ENCODE data around the gene IFRD1.
"Not testable (repeated sequence)": the region's sequence is repeated elsewhere in the genome, so short reads cannot be mapped to it uniquely, and the experiment has no call there.

The IFRD1 gene

DNA sequence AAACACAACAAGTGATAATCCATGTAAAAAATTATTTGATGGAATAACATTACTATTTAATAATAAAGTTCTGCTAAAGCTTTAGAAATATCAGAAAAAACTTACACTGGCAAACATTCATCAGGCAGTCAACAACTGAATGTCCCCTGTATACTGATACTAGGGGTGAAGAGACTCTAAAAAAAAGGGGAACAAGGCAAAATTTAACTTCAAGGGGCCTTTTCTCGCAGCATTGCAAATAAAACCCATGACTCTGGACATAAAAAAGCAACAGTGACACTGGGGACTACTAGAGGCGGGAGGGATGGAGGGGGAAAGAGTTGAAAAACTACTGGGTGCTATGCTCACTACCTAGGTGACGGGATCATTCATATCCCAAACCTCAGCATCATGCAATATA, 5.8 kb upstream of the IFRD1 start:
- DNase-seq: no peak

DNA sequence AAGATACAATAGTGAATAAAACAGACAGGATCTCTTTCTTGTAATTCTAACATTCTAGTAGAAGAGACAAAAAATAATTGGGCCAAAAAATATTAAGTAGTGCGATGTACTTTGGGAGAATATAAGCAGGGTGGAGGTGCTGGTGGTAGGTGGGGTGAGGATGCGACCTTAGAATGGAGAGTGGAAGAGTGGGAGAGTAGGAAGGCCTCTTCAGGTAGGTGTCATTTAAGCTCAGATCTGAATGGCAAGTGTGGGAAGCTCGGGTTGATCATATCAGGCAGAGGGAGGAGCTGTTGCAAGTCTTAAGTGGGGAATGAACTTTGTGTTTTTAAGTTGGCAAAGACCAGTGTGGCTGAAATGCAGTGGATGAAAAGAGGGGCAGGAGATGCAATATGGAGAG, 3.8 kb upstream of the IFRD1 start:
- DNase-seq: no peak

DNA sequence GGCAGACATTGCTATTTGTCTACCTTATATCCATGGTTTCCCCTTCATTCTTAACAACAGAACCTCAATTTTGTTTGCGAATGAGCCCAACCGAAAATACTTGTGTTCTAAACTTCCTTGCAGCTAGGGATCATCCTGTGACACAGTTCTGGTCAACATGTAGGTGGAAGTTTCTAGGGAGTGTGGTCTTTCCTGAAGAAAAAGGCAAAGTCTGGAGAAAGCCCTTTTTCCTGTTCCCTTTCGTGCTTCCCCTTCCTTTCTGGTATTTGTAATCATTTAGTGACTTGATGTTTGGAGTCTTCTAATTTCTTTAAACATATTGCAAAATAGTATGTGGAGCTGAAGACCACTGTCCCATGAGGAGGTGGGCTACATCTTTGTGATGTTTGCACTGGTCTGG, 2.9 kb upstream of the IFRD1 start:
- DNase-seq: no peak

DNA sequence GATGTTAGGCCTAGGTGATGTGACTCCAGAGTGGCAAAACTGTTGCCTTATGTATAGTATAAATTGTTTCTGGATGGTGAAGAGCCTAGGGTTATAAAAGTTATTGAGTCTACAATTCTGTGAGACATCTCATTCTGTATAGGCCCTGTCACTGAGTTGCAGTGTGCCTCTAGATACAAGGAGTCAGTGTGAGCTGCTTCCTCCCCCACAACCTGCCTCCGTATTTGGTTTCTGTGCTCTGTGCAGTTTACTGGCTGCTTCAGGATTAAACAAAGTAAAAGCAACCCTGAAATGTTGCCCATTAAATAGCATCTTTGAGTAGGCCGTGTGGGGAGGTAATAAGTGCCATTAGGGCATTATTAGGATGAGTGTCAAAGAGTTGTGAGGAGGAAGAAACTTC, 1.9 kb upstream of the IFRD1 start:
- no peak for DNase-seq

DNA sequence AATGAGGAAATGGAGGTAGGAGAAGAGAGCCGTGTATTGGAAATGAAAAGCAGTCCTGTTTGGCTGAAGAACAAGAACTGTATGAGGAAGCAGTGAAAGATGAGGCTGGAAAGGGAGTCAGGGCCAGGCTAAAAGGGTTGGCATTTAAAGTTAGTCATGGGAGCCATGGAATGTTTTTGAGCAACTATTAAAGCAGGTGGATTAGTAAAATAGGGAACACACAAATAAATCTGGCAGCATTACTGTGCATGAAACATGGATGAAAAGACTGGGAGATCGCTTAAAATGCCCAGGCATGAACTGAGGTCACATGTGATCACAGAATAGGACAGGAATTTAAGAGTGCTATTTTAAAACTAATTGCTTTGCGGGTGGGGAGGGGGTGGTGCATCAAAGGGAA, 1.4 kb upstream of the IFRD1 start:
- DNase-seq: no peak

DNA sequence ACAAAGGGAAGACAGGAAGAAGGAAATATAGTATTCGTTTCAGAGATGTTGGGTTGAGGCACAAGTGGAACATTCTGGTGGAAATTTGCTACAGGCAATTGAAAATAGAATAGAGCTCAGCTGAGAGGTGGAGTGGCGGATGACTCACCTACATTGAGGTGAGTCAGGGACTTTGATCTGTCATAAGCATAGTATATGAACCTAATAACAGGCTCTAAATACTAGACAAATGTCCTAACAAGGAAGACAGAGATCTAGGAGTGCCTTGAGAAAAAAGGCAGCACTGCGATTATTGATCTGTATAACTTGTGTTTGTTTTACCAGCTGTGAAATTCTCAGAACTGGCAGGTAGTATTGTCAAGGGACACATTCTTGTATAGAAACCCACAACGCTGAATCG, 907 bp upstream of the IFRD1 start:
- DNase-seq: no peak

DNA sequence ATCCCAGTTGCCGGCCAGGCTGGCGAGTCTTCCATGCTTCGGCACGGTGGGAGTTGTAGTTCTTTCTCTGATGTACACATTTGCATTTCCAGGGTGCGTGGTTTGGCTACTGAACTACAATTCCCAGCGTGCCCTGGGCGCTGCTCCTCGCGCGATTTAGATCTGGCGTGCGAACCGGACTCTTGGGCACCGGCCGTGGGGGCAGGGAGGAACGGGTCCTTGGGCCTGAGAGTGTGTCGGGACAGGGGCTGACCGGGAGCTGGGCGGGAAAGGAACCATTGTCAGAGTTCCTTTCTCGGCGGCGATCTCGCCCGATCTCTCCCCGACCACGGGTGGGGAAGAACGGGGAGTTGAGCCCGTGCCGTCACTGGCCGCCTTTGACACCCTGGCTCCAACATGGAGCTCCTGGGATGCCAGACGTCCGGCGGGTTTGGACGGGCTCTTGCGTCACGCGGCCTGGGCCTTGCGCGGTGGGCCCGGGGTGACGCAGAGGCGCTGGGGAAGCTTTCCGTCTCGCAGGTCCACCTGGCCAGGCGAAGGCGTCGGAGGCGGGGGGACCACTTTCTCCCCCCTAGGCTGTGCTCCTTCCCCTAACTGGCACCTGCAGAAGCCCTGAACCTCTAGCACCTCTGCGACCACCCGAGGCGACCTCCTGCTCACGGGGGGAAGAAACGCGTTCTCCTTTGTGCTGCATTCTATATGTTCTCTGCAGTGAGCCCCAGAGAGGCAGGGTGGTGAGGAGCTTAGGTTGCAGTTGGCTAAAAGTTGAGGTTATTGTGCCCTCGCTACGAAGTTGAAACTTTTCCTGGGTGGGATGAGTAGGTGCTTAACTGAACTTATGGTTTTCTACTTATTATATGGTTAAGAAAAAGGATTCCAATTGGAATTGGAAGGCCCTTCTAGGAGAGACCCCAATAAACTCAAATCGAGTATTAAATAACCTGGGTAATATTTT, 824 bp downstream of the IFRD1 start:
- DNase-seq: peak; percentile 98

DNA sequence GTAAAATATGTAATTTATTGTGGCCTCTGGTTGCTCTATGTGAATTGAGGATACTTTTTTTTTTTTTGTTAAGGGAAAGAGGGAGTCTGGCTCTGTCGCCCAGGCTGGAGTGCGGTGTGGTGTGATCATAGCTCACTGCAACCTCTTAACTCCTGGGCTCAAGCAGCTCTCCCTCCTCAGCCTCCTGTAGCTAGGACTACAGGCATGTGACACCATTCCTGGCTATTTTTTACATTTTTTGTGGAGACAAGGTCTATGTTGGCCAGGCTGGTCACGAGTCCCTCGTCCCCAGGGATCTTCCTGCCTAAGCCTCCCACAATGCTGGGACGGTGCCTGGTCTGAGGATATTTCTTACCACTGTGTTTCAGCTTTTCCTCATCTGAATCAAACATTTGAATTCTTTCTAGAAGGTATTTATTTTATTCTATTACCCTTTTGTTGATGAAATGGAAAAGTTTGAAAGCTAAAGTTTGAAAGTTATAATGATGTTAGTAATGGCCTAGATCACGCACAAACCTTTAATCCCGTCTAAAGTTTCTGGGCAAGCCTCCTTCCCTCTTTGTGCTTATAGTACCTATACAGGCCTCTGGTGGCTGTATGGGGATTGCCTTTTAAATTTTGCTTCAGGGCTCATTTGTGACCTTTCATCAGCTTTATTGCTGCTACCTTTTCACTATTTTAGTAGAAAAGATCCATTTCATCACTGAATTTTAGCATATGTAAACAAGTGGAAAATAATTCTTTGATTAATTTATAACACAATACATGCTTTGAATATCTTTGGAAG, 2.0 kb downstream of the IFRD1 start:
- peak; percentile 73 for DNase-seq

DNA sequence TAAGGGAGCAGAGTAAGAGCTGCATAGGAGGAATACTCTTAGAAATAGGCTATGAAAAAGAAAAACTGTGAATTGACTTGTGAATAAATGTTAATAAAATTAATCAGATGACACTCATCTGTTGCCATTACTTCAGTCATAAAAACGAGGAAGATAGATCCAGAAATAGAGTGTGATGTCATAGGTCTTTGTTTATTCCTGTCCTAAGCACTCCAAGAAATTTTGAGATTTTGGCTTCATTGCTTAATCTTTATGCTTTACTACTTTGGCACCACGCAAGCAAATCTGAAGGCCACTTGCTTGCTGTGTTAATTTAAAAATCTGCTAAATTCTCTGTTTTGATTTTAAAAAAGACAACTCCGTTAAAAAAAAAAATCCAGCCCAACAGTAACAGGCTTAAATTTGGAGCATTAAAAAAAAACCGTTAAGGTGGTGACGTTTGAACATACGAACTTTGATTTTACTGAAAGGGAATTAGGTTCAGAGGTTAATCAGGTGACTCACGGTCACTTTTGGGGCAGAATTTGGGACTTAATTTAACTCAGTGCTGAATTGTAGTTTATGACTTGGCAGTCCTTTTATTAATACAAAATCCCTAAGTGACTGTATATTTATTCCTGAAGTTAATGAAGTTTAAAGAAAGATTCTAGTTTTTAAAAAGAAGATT, 3.4 kb downstream of the IFRD1 start:
- DNase-seq: no peak

DNA sequence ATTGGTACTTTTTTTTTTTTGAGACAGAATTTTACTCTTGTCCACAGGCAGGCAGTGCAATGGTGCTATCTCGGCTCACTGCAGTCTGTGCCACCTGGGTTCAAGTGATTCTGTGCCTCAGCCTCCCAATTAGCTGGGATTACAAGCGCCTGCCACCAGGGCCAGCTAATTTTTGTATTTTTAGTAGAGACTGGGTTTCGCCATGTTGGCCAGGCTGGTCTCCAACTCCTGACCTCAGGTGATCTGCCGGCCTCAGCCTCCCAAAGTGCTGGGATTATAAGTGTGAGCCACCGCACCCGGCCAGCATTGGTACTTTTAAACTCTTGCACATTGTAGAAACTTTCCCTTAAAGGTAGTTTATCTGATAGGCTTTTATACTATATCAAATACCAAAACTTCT, 3.9 kb downstream of the IFRD1 start:
- not testable (repeated sequence) for DNase-seq

DNA sequence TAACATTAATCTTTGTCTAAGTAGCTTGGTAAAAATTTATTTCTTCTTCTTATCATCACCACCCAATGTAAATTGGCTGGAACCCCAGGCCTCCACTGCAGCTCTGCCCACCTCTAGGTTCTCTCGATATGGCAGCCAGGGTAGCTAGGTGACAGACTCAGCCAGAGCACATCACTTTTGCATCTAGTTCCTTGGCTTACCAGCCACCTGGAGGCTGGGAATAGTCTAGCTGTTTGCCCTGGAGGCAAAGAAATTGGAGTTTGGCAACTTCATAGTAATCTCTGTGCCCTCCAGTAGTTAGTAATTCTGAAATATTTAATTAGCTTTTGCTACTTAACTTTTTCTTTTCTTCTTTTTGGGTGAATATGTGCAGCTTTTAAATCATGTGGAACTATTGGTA, 9.4 kb downstream of the IFRD1 start:
- DNase-seq: no peak

DNA sequence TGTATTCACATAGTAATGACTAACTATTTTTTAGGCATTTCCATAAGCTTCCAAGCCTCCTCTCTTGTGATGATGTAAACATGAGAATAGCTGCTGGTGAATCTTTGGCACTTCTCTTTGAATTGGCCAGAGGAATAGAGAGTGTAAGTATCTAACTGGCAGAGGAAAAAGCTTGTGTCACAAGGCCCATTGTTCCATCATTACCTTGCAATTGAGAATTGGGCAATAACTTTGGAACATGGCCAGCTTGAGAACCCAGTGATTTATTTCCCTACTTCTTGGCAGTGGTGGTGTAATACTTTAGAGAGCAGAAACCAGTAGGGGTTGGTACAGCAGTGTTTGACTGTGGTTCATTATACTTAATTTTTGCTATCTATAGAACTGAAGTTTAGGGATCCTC, 12.0 kb downstream of the IFRD1 start:
- peak; percentile 50 for DNase-seq

DNA sequence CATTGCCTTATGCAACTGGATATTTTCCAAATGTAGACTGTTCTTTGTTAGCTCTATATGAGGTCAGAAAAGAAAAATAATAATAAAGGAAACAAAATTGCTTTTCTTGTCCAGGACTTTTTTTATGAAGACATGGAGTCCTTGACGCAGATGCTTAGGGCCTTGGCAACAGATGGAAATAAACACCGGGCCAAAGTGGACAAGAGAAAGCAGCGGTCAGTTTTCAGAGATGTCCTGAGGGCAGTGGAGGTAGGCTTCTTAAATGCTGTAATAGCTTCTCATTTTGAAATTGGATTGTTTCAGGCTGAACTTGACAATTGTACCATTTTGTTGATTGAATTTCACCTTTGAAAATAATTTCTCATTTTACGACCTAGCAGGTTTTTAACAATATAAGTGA, 17.6 kb downstream of the IFRD1 start:
- no peak for DNase-seq

DNA sequence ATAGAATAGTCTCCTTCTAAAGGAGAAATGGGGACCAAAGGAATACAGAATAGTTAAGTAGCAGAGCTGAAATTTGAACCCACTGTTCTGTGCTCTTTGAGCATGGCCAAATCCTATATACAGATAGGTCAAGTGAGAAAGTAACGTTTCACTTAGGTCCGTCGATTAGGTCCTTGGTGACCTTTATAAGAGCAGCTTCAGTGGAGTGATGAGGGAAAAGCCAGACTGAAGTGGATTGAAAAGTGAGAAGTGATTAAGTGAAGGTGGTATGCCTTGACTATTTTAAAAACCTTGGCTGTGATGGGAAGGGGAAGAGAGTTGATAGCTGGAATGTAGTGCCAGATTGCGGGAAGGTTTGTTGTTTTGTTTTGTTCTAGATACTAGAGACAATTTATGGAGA, 19.9 kb downstream of the IFRD1 start:
- no peak for DNase-seq

DNA sequence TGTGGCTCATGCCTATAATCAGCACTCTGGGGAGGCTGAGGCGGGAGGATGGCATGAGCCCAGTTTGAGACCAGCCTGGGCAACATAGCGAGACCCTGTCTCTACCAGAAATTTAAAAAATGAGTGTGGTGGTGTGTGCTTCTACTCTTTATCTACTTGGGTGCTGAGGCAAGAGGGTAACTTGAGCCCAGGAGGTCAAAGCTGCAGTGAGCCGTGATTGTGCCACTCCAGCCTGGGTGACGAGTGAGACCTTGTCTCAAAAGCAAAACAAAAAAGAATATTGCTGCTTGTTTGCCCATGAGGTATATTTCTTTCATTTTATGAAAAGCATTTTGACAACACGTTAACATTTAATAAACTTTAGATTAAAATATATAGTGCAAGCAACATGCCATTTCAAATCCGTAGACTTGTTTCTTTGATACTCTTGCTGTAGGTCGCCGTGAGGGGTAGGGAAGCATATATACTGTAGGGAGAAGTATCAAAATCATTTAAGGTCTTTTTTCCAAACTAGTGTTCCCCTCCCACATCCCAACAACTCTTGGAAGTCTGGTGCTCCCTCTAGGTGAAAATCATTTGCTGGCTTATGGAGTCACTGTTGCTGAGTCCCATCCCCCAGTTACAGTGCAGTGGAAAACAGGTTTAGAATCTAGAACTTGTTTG, 26.3 kb downstream of the IFRD1 start:
- no peak for DNase-seq

DNA sequence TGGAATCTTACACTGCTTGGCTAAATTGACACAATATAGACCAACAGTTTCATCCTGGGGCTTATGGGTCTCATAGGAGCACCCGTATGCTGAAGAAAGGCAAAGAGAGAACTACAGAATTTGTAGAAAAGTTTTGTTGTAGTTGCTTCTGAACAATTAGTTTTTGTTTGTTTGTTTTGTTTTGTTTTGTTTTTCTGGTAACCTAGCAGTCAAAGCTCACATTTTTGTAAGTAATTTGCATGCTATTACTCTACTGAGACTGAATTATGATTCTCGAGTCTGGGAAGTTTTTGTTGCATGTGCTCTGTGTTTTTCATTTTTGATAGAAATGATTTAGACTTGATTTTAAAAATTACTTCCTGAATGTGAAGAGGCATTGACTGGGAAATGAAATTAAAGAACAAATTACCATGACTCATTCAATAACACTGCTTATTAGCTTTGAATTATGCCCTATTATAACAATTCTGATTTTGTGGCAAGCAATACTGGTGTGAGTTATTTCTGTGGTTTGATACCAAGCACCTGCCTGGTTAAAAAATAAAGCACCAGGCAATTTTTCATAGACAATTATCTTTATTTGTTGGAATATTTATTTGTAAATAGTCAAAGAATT, 31.0 kb downstream of the IFRD1 start:
- no peak for DNase-seq

DNA sequence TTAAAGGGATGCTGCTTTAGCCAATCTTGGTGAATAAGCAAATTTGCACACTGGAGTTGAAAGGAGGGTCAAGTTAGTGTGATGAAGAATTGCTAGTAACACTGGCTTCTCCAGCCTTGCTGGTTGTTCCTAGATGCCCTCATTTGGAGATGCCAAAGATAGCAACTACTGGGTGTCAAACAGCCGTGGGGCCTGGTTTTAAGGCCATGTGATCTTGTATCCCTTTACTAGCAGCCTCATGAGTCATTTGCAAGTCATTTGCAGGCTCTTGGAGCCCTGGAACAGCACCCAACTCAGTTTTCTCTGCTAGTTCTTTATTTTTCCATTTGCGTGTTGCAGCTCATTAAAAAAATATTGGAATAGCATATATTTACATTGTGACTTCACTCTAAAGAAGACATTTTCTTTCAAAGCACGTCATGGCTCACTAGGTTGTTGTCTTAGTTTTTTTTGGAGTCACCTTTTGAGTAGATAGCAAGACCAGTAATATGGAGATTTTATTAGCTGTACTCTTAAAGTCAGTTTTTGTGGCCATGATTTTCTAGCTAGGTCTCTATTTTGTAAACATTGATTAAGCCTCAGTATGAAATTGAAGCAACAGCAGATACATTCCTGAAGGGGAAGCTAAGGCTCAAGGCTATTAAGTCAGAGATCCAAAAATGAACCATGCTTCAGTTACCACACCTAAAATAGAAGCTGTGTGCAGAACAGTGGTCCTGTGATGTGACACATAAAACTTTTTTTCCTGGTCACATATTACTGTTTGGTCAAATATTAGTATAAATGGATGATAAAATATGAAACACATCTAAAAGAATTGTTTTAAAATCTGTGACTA, 31.8 kb downstream of the IFRD1 start:
- no peak for DNase-seq

DNA sequence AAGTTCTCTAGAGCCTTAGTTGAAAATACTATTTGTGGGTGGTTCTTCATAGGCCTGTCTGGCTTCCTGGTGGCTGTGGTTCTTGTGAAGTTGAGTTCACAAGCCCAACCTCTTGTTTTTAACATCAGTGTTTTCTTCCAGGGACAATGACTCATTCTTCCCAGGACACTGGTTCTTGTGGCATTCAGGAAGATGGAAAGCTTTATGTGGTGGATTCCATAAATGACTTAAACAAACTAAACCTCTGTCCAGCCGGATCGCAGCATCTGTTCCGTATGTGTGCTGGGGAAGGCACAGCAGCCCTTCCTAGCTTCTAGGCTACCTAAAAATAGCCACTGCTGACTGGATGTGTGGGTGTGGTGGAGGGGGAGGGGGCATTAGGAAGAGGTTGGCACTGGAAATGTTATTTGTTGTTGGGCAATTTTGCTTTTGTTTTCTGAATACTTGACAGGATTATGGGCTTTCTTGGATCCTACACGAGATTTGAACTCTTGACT, 34.5 kb downstream of the IFRD1 start:
- no peak for DNase-seq

DNA sequence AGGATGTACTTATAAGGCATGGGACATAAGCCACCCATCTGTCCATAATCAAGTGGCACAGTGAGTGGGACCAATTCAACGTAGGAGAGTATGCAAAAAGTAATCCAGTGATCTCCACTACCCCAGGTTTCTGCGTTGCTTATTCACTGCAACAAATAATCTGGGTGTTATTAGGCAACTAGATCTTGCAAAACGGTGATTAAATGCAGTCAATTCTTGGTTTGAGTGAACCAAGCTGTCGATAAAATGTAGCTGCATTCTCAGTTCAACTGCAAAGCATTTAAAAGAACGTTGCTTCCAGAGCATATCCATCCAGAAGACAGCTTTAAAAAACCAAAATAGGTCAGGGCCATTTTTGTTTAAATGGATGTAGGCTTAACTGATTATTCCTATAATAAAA, 35.5 kb downstream of the IFRD1 start:
- no peak for DNase-seq

DNA sequence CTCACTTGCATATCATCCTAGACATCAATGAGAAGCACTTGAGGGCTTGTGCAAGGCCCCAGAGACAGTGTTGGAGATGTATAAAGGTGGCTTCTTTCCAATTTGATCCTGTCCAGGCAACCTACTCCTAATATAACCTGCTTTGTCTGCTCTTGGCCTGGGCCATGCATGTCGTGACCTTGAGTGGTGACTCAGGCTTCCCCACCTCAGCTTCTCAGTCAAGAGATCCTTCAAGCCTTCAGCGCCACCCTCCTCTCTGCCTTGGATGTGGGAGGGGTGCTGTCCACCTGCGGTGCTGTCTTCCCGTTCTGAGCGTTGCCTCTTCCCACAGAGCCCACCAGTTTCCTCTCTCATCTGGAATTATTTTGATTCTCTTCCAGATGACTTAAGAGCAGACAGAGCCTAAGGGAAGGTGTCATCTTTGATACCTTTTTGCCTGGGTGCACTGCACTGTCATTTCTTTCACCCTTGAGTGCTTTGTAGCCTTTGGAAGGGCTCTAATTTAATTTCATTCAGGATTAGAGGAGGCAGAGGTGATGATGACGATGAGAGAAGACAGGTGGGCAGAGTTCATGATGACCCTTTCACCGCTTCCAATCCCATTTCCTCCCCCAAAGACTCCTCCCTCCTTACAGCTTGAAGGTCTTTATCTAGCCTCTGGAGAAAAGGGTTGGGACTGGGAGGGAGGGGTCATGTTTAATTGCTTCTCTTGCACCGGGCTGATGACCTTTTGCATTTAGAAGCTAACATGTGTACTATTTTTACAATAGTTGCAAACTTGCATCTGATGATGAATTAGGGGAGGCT, 37.4 kb downstream of the IFRD1 start:
- DNase-seq: no peak

DNA sequence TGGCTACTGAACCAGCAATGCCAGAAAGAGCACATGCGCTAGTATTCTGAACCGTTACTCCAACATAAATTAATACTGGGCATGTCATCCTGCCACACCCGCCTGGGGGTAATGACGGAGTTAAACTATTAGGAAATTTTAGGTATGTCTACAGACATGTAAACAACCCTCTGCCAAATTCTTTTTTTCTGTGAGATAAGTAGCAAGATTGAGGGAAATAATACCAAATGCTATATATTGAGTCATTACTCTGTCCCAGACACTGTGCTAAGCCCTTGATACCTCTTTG, 37.9 kb downstream of the IFRD1 start:
- no peak for DNase-seq
